ENCODE results near the gene PRPSAP2. TPM values are rescaled to one million over a fixed set of nuclear protein-coding genes. Genes with fewer than 3 reads are reported as not detected.
A peak's percentile ranks its signal among the peaks of the same experiment; 100 is the strongest.

PRPSAP2 gene
- total RNA-seq, 1 donor from 2014 or later, result 18.3 TPM

DNA sequence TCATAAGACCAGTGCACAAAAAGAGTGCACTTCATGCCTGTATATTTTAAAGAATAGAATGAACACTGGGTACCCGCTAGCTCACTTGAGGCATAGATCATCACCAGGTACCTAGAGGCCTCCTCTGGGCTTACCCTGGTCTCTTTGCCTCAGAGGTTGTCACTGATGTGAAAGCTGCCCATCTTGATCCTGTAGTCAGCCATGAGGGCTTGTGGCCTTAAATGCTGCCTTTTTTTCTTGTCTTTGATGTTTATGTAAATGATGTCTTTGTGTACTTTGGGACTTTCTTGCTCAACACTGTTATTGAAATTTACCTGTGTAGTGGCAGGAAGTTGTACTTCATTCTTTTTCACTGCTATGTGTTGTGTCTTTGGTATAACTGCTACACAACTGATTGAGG, 67.3 kb downstream of the PRPSAP2 start:
- no peak for DNase-seq
- intact Hi-C loops (cut with DNase I), result no loop called here
- no peak for ATAC-seq (ENCODE audit: poor library complexity)

DNA sequence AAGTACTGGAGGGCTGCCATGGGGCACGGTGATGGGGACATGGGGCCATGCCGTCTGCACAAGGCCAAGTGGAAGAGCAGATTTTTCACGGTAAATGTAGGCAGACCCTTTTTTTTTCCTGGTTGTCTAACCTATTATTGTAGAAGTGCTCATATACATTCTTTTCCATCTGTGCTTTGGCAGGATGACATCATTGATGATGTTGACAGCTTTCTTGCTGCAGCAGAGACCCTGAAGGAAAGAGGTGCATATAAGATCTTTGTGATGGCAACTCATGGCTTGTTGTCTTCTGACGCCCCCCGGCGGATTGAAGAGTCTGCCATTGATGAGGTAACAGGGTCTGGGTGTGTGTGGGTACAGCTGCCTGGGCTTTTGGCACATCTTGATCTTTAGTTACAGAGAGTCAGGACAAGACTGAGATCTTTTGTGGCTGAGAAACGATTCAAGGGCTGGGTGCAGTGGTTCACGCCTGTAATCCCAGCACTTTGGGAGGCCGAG, 70.7 kb downstream of the PRPSAP2 start:
- DNase-seq (no peak), ATAC-seq (ENCODE audit: poor library complexity) (no peak)
- intact Hi-C loops (cut with DNase I), result no loop called here

DNA sequence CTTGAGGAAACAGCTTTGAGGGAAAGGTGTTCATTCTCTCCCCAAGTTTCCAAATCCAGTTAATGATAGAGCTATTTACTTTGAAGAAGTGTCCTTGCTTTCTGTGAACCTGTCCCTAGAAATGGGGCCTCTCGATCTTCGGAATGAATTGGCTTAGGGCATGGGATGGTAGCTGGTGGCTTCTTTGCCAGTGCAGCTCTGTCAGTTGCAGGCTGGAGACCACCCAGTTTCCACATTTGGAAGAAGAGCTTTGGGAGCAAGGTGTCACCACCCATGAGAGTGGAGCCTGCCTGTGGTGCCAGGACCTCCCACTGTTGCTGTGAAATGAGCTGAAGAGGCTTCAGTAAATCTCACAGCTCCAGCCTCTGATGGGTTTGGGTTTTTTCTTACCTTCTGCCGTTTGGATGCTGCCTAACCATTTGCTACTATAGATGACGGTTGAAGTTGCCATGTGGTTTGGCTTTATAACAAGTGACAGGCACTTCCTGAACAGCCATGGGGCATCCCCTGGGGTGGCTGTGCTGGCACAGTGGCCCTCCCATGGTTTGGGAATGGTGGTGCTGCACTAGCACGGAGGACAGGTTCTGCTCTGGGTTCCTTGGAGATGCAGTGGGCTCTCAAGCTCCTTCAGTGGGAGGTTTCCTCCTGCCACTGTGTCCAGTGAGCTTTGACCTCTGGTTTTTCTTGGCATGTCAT, 74.6 kb downstream of the PRPSAP2 start:
- ATAC-seq (ENCODE audit: poor library complexity), result no peak
- intact Hi-C loops (cut with DNase I), result no loop called here
- DNase-seq, result no peak

DNA sequence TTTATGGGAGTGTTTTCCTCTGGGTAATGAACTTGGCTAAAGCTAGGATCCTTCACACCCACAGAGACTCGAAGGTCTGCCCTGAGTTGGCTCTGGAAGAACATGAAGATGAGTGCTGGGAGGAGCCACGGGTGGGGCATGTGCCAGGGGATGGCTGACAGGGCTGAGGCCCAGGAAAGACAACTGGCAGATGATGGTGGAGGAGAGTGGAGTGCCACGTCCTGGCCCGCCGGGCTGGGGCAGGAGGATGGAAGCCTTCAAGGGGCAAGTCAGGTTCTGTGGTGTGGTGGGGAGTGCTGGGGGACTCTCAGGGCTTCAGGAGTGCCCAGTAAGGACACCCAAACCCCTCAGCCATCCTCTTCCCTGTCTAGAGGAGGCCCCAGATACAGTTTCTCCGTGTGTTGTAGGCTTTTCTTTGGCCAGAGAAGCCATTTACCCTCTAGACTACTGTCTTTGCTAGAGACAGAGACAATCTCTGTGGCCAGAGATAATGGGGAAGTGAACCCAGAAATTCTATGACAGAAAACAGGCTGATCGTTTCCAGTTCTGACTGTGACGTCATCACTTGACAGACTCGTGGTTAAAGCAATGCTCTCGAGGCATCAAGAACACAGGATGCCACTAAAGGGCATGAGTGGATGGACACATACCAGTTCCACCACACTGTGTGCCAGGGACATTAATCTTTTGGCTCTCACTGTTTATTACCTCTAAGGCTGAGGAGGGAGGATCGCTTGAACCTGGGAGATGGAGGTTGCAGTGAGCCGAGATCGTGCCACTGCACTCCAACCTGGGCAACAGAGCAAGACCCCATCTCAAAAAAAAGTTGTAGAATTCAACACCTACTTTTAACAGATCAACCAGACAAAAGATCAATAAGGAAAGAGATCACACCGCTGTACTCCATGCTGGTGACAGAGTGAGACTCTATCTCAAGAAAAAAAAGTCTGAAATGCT, 75.4 kb downstream of the PRPSAP2 start:
- no peak for ATAC-seq (ENCODE audit: poor library complexity)
- intact Hi-C loops (cut with DNase I), result no loop called here
- no peak for DNase-seq

DNA sequence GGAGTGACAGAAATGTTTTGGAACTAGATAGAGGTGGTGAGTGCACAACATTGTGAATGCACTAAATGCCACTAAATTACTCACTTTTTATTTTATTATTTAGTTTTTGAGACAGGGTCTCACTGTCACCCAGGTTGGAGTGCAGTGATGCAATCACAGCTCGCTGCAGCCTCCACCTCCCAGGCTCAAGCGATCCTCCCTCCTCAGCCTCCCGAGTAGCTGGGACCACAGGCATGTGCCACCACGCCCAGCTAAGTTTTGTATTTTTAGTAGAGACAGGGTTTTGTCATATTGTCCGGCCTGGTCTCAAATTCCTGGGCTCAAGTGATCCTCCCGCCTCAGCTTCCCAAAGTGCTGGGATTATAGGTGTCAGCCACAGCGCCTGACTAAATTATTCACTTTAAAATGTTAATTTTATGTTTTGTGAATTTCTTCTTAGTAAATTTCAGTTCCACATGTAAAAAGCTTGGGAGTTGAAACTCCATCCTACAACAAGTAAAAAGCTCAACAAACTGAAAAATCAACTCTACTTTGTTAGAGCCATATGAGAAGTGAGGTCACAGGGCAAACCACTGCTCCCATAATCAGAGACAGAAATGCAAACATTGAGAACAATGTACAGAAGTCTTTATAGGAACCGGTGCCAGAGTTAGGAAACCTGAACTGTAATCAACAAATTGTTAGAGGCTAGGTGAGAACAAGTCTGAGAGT, 80.2 kb downstream of the PRPSAP2 start:
- ATAC-seq (ENCODE audit: poor library complexity) (no peak), DNase-seq (no peak)
- intact Hi-C loops (cut with DNase I), result no loop called here

DNA sequence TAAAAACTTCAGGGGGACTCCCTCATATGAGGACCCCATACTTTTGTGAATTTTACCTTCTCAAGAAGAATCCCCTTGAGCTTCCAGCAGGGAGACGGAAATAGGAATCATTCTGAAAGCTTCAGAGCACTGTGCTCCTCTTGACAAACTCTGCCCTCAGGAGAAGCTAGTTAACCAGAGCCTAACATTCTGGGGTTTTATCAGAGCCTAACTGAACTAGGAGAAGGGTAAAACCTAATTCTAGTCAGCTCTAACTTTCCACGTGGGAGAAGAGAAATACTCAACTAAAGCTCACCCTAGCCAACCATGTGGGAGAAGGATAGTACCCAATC, 80.7 kb downstream of the PRPSAP2 start:
- ATAC-seq (ENCODE audit: poor library complexity), result no peak
- intact Hi-C loops (cut with DNase I), result no loop called here
- no peak for DNase-seq

DNA sequence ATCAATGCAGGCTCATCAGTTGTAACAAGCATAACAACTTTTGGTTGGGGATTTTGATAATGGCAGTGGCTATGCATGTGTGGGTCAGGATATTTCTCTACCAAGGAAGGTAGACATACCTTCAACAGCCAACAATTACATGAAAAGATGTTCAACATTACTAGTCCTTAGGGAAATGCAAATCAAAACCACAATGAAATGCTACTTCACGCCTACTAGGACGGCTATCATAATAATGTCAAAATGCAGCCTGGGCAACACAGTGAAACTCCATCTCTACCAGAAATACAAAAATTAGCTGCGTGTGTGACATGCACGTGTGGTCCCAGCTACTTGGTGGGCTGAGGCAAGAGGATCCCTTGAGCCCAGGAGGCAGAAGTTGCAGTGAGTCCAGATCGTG, 86.7 kb downstream of the PRPSAP2 start:
- intact Hi-C loops (cut with DNase I), result no loop called here
- ATAC-seq (ENCODE audit: poor library complexity), result no peak

DNA sequence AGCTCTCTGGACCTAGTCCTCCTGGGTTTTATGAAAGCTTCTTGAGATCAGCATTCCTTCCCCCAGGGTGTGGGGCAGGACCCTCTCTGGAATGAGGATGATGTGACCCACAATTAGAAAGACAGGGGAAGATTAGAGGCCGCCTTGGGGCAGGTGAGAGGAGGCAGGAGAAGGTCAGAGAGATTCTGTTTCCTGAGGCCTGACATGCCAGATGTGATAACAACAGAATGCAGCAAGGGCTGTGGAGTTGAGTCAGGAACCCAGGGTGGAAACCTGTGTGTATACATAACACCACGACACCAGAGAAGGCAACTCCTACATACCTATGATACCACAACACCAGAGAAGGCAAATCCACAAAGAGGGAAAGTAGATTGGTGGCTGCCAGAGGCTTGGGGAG, 88.6 kb downstream of the PRPSAP2 start:
- no peak for DNase-seq
- ATAC-seq (ENCODE audit: poor library complexity), result no peak
- intact Hi-C loops (cut with DNase I), result no loop called here

More for the DNA sequence above, 86.7 kb downstream of the PRPSAP2 start:
- DNase-seq, result no peak

DNA sequence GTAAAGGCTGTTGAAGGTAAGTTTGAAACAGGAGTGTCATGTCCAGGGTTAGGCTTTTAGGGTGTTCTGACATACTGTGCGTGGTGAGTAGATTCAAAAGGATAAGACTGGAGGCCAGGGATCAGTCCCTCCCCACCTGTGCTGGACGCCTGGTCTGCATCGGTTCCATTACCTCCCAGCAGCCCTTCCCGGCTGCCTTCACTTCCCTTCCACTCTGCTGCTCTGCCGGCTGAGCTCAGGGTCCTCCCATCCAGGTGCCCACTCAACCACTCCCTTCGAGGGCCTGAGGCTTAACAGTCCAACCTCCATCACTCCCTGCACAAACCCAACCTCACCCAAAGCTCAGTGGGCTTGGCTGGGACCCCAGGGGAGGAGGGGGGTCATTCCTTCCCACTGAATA, 89.9 kb downstream of the PRPSAP2 start:
- ATAC-seq (ENCODE audit: poor library complexity) (no peak), DNase-seq (no peak)
- intact Hi-C loops (cut with DNase I), result no loop called here

DNA sequence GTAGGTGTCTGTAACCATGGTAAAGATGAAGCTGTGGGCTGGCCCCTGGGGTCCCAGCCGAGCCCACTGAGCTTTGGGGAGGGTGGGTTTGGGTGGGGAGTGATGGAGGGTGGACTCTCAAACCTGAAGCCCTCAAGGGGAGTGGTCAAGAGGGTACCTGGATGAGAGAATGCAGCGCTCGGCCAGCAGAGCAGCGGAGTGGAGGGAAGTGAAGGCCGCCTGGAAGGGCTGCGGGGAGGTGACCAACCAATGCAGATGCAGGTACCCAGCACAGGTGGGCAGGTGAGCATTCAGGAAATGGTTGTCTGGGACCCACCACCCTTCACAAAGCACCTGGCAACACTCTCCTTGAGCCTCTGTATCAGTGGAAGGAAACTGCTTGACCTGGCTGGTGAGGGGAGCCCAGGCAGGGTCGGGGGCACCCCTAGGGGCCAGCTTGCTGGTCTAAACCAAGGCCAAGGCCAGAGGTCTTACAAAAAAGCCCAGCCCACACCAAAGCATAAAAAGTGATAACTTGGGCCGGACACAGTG, 90.6 kb downstream of the PRPSAP2 start:
- DNase-seq (no peak), ATAC-seq (ENCODE audit: poor library complexity) (no peak)
- intact Hi-C loops (cut with DNase I), result no loop called here

DNA sequence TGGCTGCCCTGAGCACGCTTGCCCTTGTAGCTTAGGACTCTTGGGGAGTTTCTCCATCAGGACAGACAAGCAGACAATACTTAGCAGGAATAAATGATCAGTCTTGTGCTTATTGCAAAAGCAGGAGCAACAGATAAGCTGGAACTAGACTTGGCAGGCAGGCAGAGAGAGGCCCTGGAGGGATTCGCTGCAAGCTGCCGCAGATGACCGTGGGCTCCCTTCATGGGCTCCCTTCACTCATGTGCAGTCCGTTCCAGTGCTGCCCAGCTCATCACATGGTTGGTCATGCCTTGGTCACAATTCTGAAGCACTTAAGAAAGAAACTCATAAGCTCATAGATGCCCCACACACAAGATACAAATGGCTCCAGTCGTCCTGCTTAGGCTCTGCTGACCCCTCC, 91.6 kb downstream of the PRPSAP2 start:
- DNase-seq (no peak), ATAC-seq (ENCODE audit: poor library complexity) (peak; percentile 56)
- intact Hi-C loops (cut with DNase I), result no loop called here

DNA sequence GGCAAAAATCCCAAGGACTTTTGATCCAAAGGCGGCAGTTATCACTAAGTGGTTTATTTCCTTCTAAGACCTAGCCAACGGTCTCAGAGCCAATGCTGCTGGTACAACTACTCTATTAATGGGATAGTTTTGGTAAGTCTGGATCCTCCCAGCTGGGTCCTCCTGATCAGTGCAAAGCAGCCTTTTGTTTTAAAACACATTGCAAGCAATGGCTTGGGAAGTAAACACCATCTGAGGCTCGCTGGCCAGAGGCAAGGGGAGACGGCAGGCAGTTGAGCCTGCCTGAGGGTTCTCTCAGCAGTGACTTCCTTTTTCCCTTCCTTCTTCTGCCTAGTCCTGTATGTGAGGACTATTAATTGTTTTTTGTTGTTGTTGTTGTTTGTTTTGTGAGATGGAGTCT, 92.4 kb downstream of the PRPSAP2 start:
- DNase-seq, result no peak
- intact Hi-C loops (cut with DNase I), result no loop called here
- ATAC-seq (ENCODE audit: poor library complexity), result no peak

DNA sequence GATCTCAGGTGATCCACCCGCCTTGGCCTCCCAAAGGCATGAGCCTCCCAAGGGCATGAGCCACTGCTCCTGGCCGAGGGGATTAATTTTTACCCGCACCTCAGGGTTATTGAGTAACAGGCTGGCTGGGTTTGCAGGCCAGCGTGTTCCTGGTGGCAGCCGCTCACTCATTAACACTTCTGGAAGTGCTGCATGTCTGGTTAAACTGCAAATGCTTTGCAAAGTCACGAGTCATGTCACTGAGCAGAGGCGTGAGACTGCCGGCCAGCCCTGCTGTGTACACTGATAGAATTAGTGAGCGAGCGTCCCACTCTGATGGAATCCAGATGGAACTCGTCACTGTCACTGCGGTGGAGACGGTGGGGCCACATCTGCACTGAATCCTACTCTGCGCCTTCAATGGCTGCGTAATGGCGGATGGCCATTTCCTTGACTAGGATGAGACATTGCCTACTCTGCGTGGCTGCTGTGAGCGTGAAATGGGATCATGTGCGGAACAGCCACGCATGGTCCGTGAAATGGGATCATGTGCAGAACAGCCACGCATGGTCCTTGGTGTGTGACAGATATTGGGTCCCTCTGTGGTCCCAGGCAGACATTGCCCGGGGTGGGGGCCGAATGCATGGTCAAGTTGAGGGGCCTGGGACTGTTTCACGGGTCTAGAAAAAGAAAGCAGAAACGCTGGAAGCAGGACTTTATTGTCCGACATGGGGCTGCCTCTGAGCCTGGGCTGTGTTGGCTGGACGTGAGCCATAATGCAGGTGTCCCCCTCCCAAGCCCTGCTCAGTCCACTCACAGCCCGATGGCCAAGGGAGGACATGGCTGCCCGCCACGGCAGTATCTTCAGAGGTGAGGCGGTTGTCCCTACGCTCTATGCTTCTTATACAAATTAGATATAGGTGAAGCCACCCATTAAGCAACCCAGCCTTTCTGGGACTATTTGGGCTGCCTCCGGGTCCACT, 93.3 kb downstream of the PRPSAP2 start:
- intact Hi-C loops (cut with DNase I), result no loop called here
- DNase-seq, result peak; percentile 68
- ATAC-seq (ENCODE audit: poor library complexity), result peak; percentile 81

DNA sequence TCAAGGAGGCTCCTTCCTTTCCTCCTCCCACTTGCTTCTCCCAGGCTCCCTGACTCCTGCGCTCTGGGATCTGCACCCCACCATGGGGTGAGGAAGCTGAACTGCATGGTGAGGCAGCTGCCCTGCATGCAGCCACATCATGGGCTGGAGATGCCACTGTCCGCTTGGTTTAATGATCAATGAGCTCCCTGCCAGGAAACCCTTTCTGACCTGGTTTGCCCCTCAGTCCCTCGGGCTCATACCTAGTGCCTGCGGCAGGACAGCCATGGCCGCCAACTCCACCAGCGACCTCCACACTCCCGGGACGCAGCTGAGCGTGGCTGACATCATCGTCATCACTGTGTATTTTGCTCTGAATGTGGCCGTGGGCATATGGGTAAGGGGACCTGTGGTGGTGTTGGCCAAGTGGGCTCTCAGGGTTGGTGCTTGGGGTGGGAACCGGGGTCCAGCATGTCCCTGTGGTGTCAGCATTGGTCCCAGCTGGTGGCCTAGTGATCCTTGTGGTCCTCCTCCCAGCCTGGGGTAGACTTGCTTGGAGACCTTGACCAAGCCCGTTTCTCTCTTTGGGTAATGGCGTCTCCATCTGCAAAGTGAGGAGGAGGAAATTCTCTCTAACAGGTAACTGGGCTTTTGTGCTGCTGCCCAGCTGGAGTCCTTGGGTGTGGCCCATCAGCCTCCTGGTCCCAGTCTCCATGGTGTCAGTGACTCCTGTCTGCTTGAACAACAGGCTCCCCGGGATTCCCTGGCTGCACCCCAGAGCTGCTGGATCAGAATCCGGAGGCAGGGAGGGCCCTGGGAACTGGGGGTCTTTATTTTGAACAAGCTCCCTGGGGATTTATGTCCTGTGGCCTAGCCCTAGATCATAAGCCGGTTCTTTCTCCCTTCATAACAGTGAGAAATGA, 94.3 kb downstream of the PRPSAP2 start, which contains the start of gene SLC5A10:
SLC5A10 (plus strand) TSS at position 225 of the 902 bp plus-strand sequence; CDS start at position 266, 41 bp downstream.
- intact Hi-C loops (cut with DNase I), result no loop called here
- ATAC-seq (ENCODE audit: poor library complexity), result peak; percentile 49
- no peak for DNase-seq

DNA sequence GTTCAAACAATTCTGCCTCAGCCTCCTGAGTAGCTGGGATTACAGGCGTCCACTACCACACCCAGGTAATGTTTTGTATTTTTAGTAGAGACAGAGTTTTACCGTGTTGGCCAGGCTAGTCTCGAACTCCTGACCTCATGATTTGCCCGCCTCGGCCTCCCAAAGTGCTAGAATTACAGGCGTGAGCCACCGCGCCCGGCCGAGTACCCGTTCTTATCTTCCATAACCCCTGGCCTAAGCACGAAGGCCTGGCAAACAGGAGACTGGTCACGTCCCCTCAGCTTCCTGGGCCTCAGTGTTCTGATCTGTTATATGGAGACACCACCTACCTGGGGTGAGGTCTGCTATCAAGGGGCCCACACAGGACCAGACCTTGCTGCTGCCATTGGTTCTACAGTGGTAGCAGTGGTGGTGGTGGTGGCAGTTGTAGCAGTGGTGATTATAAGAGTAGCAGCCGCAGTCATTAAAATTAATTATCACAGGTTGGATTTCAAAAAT, 95.3 kb downstream of the PRPSAP2 start:
- intact Hi-C loops (cut with DNase I), result no loop called here
- DNase-seq (no peak), ATAC-seq (ENCODE audit: poor library complexity) (no peak)

DNA sequence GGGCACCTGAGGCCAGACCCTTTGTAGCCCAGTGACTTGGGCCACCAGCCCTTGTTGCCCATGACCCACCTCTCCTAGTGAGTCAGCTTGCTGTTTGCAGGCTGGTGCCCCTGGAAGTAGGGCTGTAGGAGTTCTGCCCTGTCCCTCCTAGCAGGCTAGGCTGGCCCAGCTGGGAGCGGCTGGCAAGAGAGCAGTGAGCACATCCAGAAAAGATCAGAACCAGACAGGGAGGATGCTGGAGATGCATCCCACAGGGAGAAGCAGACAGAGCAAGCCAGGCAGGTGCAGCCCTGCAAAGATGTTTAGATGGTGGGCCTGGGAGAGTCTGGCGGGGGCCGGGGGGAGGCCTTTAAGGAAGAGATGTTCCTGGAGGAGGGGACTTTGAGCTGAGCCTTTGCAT, 96.4 kb downstream of the PRPSAP2 start:
- ATAC-seq (ENCODE audit: poor library complexity) (no peak), DNase-seq (no peak)
- intact Hi-C loops (cut with DNase I), result no loop called here

DNA sequence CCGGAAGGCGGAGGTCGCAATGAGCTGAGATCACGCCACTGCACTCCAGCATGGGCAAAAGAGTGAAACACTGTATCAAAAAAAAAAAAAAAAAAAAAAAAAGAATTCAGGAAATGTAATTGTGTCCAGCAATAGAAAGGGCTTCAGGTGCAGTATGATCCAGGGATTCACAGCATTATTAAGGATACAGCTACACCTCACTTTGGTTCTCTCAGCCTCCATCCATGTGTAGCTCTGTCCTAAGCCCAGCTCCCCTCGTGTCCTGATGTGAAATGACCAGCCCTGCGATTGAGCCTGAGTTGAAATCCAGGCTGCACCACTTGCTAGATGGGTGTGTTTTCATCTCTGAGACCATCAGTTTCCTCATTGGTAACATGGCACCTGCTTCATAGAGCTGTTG, 97.1 kb downstream of the PRPSAP2 start:
- DNase-seq (peak; percentile 8), ATAC-seq (ENCODE audit: poor library complexity) (no peak)
- intact Hi-C loops (cut with DNase I), result no loop called here

Measured in Right ventricle myocardium superior (tissue), 1 donor.